ENCODE data around the gene KANSL1.

DNA sequence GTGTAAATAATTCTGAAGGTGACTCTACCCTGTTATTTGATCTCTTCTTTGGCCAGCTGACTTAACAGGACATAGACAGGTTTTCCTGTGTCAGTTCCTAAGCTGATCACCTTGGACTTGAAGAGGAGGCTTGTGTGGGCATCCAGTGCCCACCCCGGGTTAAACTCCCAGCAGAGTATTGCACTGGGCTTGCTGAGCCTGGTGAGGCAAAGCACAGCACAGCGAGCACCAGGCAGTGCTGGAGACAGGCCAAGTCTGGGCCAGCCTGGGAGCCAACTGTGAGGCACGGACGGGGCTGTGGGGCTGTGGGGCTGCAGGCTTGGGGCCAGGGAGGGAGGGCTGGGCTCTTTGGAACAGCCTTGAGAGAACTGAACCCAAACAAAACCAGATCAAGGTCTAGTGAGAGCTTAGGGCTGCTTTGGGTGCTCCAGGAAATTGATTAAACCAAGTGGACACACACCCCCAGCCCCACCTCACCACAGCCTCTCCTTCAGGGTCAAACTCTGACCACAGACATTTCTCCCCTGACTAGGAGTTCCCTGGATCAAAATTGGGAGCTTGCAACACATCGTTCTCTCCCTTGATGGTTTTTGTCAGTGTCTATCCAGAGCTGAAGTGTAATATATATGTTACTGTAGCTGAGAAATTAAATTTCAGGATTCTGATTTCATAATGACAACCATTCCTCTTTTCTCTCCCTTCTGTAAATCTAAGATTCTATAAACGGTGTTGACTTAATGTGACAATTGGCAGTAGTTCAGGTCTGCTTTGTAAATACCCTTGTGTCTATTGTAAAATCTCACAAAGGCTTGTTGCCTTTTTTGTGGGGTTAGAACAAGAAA lies 189.1 kb downstream of the KANSL1 start:
- TF ChIP-seq, protein P1, sequence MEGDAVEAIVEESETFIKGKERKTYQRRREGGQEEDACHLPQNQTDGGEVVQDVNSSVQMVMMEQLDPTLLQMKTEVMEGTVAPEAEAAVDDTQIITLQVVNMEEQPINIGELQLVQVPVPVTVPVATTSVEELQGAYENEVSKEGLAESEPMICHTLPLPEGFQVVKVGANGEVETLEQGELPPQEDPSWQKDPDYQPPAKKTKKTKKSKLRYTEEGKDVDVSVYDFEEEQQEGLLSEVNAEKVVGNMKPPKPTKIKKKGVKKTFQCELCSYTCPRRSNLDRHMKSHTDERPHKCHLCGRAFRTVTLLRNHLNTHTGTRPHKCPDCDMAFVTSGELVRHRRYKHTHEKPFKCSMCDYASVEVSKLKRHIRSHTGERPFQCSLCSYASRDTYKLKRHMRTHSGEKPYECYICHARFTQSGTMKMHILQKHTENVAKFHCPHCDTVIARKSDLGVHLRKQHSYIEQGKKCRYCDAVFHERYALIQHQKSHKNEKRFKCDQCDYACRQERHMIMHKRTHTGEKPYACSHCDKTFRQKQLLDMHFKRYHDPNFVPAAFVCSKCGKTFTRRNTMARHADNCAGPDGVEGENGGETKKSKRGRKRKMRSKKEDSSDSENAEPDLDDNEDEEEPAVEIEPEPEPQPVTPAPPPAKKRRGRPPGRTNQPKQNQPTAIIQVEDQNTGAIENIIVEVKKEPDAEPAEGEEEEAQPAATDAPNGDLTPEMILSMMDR (IDR thresholded peaks at IDR 0.05; ENCODE audit: low read depth, low read length, poor library complexity, severe bottlenecking), result no peak
- TF ChIP-seq EZH2phosphoT487 (IDR thresholded peaks at IDR 0.05; ENCODE audit: borderline replicate concordance, low read length), result no peak

All from DOHH2 (cell line).